SK-N-MC (cell line): ENCODE measurements around the gene LTBP2.

Experiments
- EZH2 ChIP-seq: fragments of 200-600 bp; sonication (generic); IDR thresholded peaks from one replicate; pipeline ENCODE4 v1.6.1; 2017; ENCODE audit warnings: antibody characterized with exemption
- FOXP2 ChIP-seq: optimal IDR thresholded peaks from 2 replicates; pipeline ENCODE3; 2011; ENCODE audit warnings: mild to moderate bottlenecking, moderate library complexity; ENCODE audit not compliant: insufficient read depth; ENCODE audit errors: extremely low read length, control extremely low read depth
- POLR2AphosphoS5 ChIP-seq: IDR thresholded peaks from 2 replicates; pipeline ENCODE4 v1.6.1; 2012; ENCODE audit warnings: mild to moderate bottlenecking, low read depth, low read length, borderline replicate concordance

- no peak for TF ChIP-seq POLR2AphosphoS5
- no peak for TF ChIP-seq EZH2
- no peak for TF ChIP-seq FOXP2
Measured at GRCh38 chr14:74568380-74568649, 43.7 kb downstream of the LTBP2 start.
